Gastroesophageal sphincter (tissue), 3 donors: Measurements from ENCODE around the gene TEN1.

Experiments used
- CTCF ChIP-seq, 4 experiments: fragments of 200-600 bp in 2 of 4; fragments of 450-650 bp in 2 of 4; sonication (generic) in 1 of 4; IDR thresholded peaks; one replicate each; pipeline ENCODE4 v1.5.1; 2017 to 2019; ENCODE audit warnings: antibody characterized with exemption in 4 of 4, mild to moderate bottlenecking in 2 of 4, moderate library complexity in 2 of 4
- EP300 ChIP-seq: sonication (generic); formaldehyde crosslinking; IDR thresholded peaks from one replicate; pipeline ENCODE4 v1.6.1; 2017; ENCODE audit warnings: antibody characterized with exemption, mild to moderate bottlenecking
- POLR2A ChIP-seq, 2 donors: fragments of 450-650 bp; IDR thresholded peaks; one replicate each; pipeline ENCODE4 v1.6.1; 2017; ENCODE audit warnings: antibody characterized with exemption in 2 of 2, mild to moderate bottlenecking in 2 of 2, moderate library complexity in 1 of 2

- TF ChIP-seq CTCF (IDR thresholded peaks at IDR 0.05) (no peak), POLR2A (IDR thresholded peaks at IDR 0.05) (no peak), EP300 (no peak)
Observed at GRCh38 chr17:76036497-76037261, 57.6 kb downstream of the TEN1 start.
